ENCODE results near the gene BTG1.

BTG1 gene

GRCh38 chr12:92132288-92132687, 13.4 kb downstream of the BTG1 start:
- peak; percentile 51 for DNase-seq

- peak; percentile 35 for DNase-seq
These were observed 14.6 kb downstream of the BTG1 start for GRCh38 chr12:92130999-92131398.

GRCh38 chr12:92129609-92130008, 16.0 kb downstream of the BTG1 start:
- no peak for DNase-seq

- no peak for DNase-seq
These were observed 17.0 kb downstream of the BTG1 start for GRCh38 chr12:92128612-92129011.

- DNase-seq, result no peak
These were observed 21.0 kb downstream of the BTG1 start for GRCh38 chr12:92124689-92125029.

- DNase-seq, result peak; percentile 35
These were observed 21.6 kb downstream of the BTG1 start for GRCh38 chr12:92123780-92124688.

GRCh38 chr12:92122941-92123779, 22.5 kb downstream of the BTG1 start:
- no peak for DNase-seq

- DNase-seq, result no peak
These were observed 23.8 kb downstream of the BTG1 start for GRCh38 chr12:92121826-92122225.

GRCh38 chr12:92118826-92119536, 26.7 kb downstream of the BTG1 start:
- DNase-seq, result no peak

GRCh38 chr12:92114834-92115233, 30.8 kb downstream of the BTG1 start:
- DNase-seq, result no peak

GRCh38 chr12:92111256-92111655, 34.4 kb downstream of the BTG1 start:
- no peak for DNase-seq

- no peak for DNase-seq
These were observed 35.5 kb downstream of the BTG1 start for GRCh38 chr12:92110083-92110640.

GRCh38 chr12:92109613-92110012, 36.0 kb downstream of the BTG1 start:
- DNase-seq, result no peak

- no peak for DNase-seq
These were observed 37.0 kb downstream of the BTG1 start for GRCh38 chr12:92108651-92109050.

- DNase-seq, result no peak
These were observed 38.0 kb downstream of the BTG1 start for GRCh38 chr12:92107621-92108131.

- DNase-seq, result no peak
These were observed 38.6 kb downstream of the BTG1 start for GRCh38 chr12:92107094-92107493.

- no peak for DNase-seq
These were observed 40.0 kb downstream of the BTG1 start for GRCh38 chr12:92105676-92106075.

GRCh38 chr12:92105110-92105509, 40.5 kb downstream of the BTG1 start:
- DNase-seq, result no peak

- no peak for DNase-seq
These were observed 43.0 kb downstream of the BTG1 start for GRCh38 chr12:92102606-92103005.

GRCh38 chr12:92098594-92099380, 46.9 kb downstream of the BTG1 start:
- DNase-seq, result no peak

GRCh38 chr12:92096346-92097136, 49.1 kb downstream of the BTG1 start:
- peak; percentile 25 for DNase-seq

Measured in activated CD4-positive, alpha-beta T cell treated with anti-CD3 and anti-CD28 coated beads, Interleukin-10, Interleukin-2, amounts not matched to agents 100 ng/mL and 50 ng/mL, durations not matched to agents 16 hours and 8 hours (primary cell).